Measurements from ENCODE around the gene RPL31.

Gene RPL31

DNA sequence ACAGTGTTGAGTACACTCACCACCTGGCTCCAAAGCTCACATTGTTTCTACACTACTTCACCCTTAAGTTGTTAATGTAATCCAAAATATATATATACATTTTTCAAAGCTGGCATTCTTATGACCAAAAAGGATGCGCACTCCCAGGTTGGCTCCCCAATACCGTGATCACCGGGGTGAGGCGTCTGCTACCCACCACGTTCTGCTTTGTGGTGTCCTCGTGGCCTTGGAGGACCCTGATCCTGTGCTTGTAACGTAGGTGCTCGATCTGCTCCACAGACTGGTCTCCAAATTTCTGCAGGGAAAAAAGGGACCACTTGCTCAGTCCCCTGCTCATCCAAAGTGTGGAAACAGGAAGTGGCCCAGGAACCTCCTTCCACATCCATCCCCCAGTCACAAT, 25.8 kb downstream of the RPL31 start:
- Histone ChIP-seq H3K9ac (ENCODE audit: insufficient read length, low read depth) (no peak overlapping the region), H3K36me3 (ENCODE audit: insufficient read depth, insufficient read length, low read length) (peaks cover 17% of the 10 kb centered on the region), H3K9me3 (ENCODE audit: insufficient read depth, low read length) (peaks cover 17% of the 10 kb centered on the region; the same call in 1 of the 2 replicates), H3K4me1 (ENCODE audit: insufficient read depth, insufficient read length) (peaks cover 4% of the 10 kb centered on the region), H3K27me3 (ENCODE audit: insufficient read depth, insufficient read length) (no peaks in the 10 kb centered on the region), H3K4me3 (ENCODE audit: insufficient read length, low read depth) (no peak overlapping the region)
- TF ChIP-seq YY1 (IDR thresholded peaks at IDR 0.05; ENCODE audit: insufficient read depth, insufficient read length) (no peak), SUZ12 (IDR thresholded peaks at IDR 0.05; ENCODE audit: extremely low read depth, insufficient read depth, insufficient read length) (no peak), ZNF274 (IDR thresholded peaks at IDR 0.05; ENCODE audit: low read depth, low read length) (no peak)
- DNase-seq (ENCODE audit: low read depth, low spot score) = no peak

DNA sequence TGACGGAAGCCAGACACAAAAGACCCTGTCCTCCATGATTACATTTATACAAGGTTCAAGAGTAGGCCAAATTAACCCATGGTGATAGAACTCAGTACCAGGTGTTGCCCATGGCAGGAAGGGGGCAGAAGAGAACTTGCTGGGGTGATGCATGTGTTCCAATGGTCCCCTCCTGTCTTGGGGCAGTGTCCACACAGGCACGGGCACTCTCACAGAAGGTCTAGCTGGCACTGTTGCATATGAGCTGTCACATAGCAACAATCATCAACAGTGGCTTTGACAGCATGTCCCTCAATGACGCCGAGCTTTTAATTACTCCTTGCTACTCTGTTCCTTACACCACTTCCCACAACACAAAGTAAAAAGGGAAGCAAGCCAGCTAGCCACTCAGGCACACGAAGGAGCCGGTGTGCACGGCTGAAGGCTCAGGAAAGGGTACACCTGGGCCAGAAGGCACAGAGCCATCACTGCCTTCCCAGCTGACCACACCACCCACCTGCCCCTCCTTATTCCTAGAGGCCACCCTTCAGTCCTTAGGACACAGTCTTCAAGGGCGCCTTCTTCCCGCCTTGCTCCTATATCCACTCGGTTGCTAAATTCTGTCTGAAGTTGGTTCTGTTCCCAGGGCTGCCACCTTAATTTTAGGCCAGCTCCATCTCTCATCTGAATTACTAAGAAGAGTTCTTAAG, 28.9 kb downstream of the RPL31 start:
- peaks cover 4% of the 10 kb centered on the region for H3K4me1 ChIP-seq (ENCODE audit: insufficient read depth, insufficient read length)
- no peak overlapping the region for H3K9ac ChIP-seq (ENCODE audit: insufficient read length, low read depth)
- H3K27me3 ChIP-seq (ENCODE audit: insufficient read depth, insufficient read length) = no peaks in the 10 kb centered on the region
- peaks cover 17% of the 10 kb centered on the region; the same call in 1 of the 2 replicates for H3K9me3 ChIP-seq (ENCODE audit: insufficient read depth, low read length)
- peaks cover 37% of the 10 kb centered on the region for H3K36me3 ChIP-seq (ENCODE audit: insufficient read depth, insufficient read length, low read length)
- DNase-seq (ENCODE audit: low read depth, low spot score) = no peak
- no peak for TF ChIP-seq ZNF274 (IDR thresholded peaks at IDR 0.05; ENCODE audit: low read depth, low read length)
- no peak for TF ChIP-seq YY1 (IDR thresholded peaks at IDR 0.05; ENCODE audit: insufficient read depth, insufficient read length)
- no peak for TF ChIP-seq SUZ12 (IDR thresholded peaks at IDR 0.05; ENCODE audit: extremely low read depth, insufficient read depth, insufficient read length)
- H3K4me3 ChIP-seq (ENCODE audit: insufficient read length, low read depth) = no peak overlapping the region

DNA sequence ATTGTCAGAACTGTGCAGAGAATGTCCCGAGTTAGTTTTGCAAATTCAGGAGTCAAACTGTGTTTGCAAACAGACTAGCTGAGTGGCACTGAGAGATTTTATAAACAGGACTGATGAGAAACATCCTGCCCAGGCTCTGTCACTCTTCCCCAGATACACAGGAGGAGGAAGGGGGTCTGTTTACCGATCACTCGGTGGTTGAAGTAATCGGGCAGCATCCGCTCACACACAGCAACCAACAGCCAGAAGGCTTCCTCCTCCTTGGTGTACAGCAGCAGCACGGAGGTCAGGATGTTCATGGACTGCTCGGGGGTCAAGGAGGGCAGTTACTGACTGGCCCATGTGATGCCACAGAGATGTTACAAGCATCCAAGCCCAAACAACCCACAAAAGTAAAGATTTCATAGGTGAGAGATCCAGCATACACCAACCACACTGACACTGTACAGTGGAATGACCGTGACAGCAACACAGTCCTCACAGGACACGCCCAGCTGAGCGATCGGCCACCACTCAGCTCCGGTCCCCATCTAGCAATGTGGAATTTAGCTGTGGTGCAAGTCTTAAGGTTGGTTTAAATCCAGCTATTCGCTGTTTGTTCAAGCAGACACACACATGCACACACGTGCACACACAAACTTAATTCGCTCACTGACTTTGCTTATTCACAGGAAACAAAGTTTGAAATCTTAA, 30.1 kb downstream of the RPL31 start:
- Histone ChIP-seq H3K9ac (ENCODE audit: insufficient read length, low read depth) (no peak overlapping the region), H3K27me3 (ENCODE audit: insufficient read depth, insufficient read length) (no peaks in the 10 kb centered on the region), H3K4me1 (ENCODE audit: insufficient read depth, insufficient read length) (no peaks in the 10 kb centered on the region), H3K9me3 (ENCODE audit: insufficient read depth, low read length) (peaks cover 17% of the 10 kb centered on the region; the same call in 1 of the 2 replicates), H3K4me3 (ENCODE audit: insufficient read length, low read depth) (no peak overlapping the region), H3K36me3 (ENCODE audit: insufficient read depth, insufficient read length, low read length) (peaks cover 35% of the 10 kb centered on the region)
- no peak for DNase-seq (ENCODE audit: low read depth, low spot score)
- TF ChIP-seq ZNF274 (IDR thresholded peaks at IDR 0.05; ENCODE audit: low read depth, low read length) = no peak
- no peak for TF ChIP-seq YY1 (IDR thresholded peaks at IDR 0.05; ENCODE audit: insufficient read depth, insufficient read length)
- TF ChIP-seq SUZ12 (IDR thresholded peaks at IDR 0.05; ENCODE audit: extremely low read depth, insufficient read depth, insufficient read length) = no peak

DNA sequence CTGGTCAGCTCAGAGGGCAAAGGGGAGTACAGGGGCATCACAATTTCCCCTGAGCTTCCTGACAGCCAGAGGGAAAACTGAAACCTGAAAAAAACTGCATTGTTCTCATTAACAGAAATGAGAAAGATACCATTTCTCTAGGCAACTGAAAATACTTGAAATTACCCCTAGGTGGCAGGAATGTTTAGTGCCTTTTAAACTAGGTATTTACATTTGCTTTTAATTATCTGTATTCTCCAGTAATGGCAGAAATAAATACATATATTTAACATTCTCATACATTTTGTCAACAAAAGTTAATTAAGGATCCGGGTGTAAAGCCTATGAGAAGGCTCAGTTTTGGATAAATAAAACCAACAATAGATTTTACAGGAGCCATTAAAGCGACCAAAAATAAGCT, 34.5 kb downstream of the RPL31 start:
- DNase-seq (ENCODE audit: low read depth, low spot score) = no peak
- H3K9me3 ChIP-seq (ENCODE audit: insufficient read depth, low read length) = no peaks in the 10 kb centered on the region
- peaks cover 37% of the 10 kb centered on the region for H3K36me3 ChIP-seq (ENCODE audit: insufficient read depth, insufficient read length, low read length)

DNA sequence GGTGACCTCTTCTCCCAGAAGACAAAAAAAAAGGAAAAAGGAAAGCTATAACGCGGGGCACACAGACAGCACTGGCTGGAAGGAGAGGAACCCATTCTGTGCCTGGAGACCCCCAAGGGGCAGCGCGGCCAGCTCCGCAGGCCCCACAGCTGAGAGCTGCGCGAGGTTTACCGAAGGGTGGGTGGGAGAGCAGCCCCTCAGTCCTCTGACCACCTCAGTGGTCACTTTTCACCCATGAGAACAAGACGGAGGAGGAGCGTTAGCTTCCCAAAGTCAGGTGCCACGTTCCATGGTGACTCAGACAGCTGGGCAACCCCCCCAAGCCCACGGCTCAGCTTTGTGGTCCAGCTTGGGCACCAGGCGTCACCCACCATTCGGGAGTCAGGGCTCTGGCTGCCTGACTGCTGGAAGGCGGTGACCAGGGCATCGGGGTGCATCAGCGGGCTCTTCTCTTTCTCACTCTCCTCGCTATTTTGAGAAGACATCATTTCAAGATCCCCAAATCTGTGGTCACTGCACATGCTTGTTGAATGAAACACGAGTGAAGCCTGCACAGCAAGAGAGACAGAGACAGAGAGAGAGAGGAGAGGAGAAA, 35.2 kb downstream of the RPL31 start:
- TF ChIP-seq SUZ12 (IDR thresholded peaks at IDR 0.05; ENCODE audit: extremely low read depth, insufficient read depth, insufficient read length) (no peak), YY1 (IDR thresholded peaks at IDR 0.05; ENCODE audit: insufficient read depth, insufficient read length) (no peak), ZNF274 (IDR thresholded peaks at IDR 0.05; ENCODE audit: low read depth, low read length) (no peak)

More for the DNA sequence above, 34.5 kb downstream of the RPL31 start:
- Histone ChIP-seq H3K4me1 (ENCODE audit: insufficient read depth, insufficient read length) (no peaks in the 10 kb centered on the region), H3K27me3 (ENCODE audit: insufficient read depth, insufficient read length) (no peaks in the 10 kb centered on the region), H3K9ac (ENCODE audit: insufficient read length, low read depth) (no peak overlapping the region), H3K4me3 (ENCODE audit: insufficient read length, low read depth) (no peak overlapping the region)
- TF ChIP-seq SUZ12 (IDR thresholded peaks at IDR 0.05; ENCODE audit: extremely low read depth, insufficient read depth, insufficient read length) (no peak), YY1 (IDR thresholded peaks at IDR 0.05; ENCODE audit: insufficient read depth, insufficient read length) (no peak), ZNF274 (IDR thresholded peaks at IDR 0.05; ENCODE audit: low read depth, low read length) (no peak)

DNA sequence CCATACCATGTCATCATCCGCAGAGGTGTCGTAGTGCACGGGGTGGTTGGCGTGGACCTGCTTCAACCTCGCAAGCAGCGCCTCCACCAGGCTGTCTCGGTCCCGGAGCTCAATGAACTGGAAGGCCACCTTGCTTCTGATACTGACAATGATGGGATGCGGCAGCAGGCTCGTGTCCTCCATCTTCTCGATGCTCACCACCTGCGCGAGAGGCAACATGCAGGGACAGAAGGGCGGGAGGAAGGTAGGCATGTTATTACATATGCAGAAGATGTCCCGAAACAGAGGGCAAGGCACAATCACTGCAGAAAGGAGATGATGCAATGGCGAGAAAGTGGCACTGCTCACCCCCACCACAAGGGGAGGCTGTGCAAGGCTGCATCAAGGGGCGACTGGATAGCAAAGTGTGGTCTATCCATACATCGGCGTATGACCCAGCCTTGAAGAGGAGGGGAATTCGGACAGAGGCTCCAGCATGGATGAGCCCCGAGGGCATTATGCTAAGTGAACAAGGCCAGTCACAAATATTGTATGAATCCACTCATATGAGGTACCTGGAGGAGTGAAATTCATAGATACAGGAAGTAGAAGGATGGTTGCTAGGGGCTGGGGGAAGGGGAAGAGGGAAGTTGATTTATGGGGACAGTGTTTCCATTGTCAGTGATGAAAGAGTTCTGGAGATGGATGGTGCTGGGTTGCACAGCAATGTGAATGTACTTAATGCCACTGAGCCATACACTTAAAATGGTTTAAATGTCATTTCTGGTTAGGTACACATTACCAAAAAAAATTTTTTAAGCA, 36.6 kb downstream of the RPL31 start:
- H3K9ac ChIP-seq (ENCODE audit: insufficient read length, low read depth) = no peak overlapping the region
- H3K4me3 ChIP-seq (ENCODE audit: insufficient read length, low read depth) = no peak overlapping the region
- peaks cover 33% of the 10 kb centered on the region for H3K36me3 ChIP-seq (ENCODE audit: insufficient read depth, insufficient read length, low read length)

More for the DNA sequence above, 35.2 kb downstream of the RPL31 start:
- Histone ChIP-seq H3K4me3 (ENCODE audit: insufficient read length, low read depth) (no peak overlapping the region), H3K36me3 (ENCODE audit: insufficient read depth, insufficient read length, low read length) (peaks cover 37% of the 10 kb centered on the region), H3K4me1 (ENCODE audit: insufficient read depth, insufficient read length) (no peaks in the 10 kb centered on the region), H3K27me3 (ENCODE audit: insufficient read depth, insufficient read length) (no peaks in the 10 kb centered on the region), H3K9ac (ENCODE audit: insufficient read length, low read depth) (no peak overlapping the region), H3K9me3 (ENCODE audit: insufficient read depth, low read length) (no peaks in the 10 kb centered on the region)
- DNase-seq (ENCODE audit: low read depth, low spot score) = no peak

More for the DNA sequence above, 36.6 kb downstream of the RPL31 start:
- no peaks in the 10 kb centered on the region for H3K4me1 ChIP-seq (ENCODE audit: insufficient read depth, insufficient read length)
- TF ChIP-seq YY1 (IDR thresholded peaks at IDR 0.05; ENCODE audit: insufficient read depth, insufficient read length) = no peak
- no peak for DNase-seq (ENCODE audit: low read depth, low spot score)
- H3K9me3 ChIP-seq (ENCODE audit: insufficient read depth, low read length) = no peaks in the 10 kb centered on the region
- no peaks in the 10 kb centered on the region for H3K27me3 ChIP-seq (ENCODE audit: insufficient read depth, insufficient read length)

All from NT2/D1 (cell line).